Activated naive CD4-positive, alpha-beta T cell treated with anti-CD3 and anti-CD28 coated beads for 36 hours (primary cell): Measurements from ENCODE around the gene NRXN3. TPM values are rescaled to one million over a fixed set of nuclear protein-coding genes. Genes with fewer than 3 reads are reported as not detected.

Source experiments
- CTCF ChIA-PET: fragments of 350-600 bp; sonication (Branson Sonifier 250); formaldehyde crosslinking; loops from one replicate; lab custom pipeline; 2021; ENCODE audit warnings: antibody characterized with exemption; lab: Charles Lee
- DNase-seq: peaks from one replicate; pipeline ENCODE4 v3.0.0-alpha.2; 2020
- H3K27ac Mint-ChIP-seq: one replicate; pipeline ENCODE4 v1.8.0; 2021; ENCODE audit warnings: mild to moderate bottlenecking, mixed read lengths
- H3K27me3 Mint-ChIP-seq: one replicate; pipeline ENCODE4 v1.8.0; 2021; ENCODE audit warnings: low read depth, mixed read lengths
- H3K36me3 Mint-ChIP-seq: one replicate; pipeline ENCODE4 v1.8.0; 2021; ENCODE audit warnings: low read depth, mixed read lengths
- H3K4me1 Mint-ChIP-seq: one replicate; pipeline ENCODE4 v1.8.0; 2021; ENCODE audit warnings: low read depth, mixed read lengths
- H3K4me3 Mint-ChIP-seq: one replicate; pipeline ENCODE4 v1.8.0; 2021; ENCODE audit warnings: mild to moderate bottlenecking, moderate library complexity, mixed read lengths
- H3K9me3 Mint-ChIP-seq: one replicate; pipeline ENCODE4 v1.8.0; 2021; ENCODE audit warnings: mixed read lengths
- intact Hi-C: fragments of 100-400 bp; cut with micrococcal nuclease; formaldehyde crosslinking; loops from one replicate; pipeline ENCODE4 v1.15.1; 2023
- total RNA-seq, 2 experiments: library from RNA; stranded (reverse); gene quantifications; one replicate each; pipeline ENCODE4 v1.2.3, GENCODE V29; 2021

NRXN3 gene
- total RNA-seq, 2 experiments from 2014 or later, result not detected

- no peaks in the 10 kb centered on the region for H3K9me3 Mint-ChIP-seq
- no peaks in the 10 kb centered on the region for H3K27me3 Mint-ChIP-seq
- no peak overlapping the region for H3K27ac Mint-ChIP-seq
- H3K4me1 Mint-ChIP-seq, result no peaks in the 10 kb centered on the region
- CTCF ChIA-PET, result no interaction called here
- H3K36me3 Mint-ChIP-seq, result no peaks in the 10 kb centered on the region
- H3K4me3 Mint-ChIP-seq, result no peak overlapping the region
- DNase-seq, result no peak
- intact Hi-C loops, result no loop called here
Measured at GRCh38 chr14:78666336-78667056, 496.3 kb downstream of the NRXN3 start.

- H3K36me3 Mint-ChIP-seq, result no peaks in the 10 kb centered on the region
- intact Hi-C loops, result no loop called here
- no peak overlapping the region for H3K27ac Mint-ChIP-seq
- CTCF ChIA-PET, result no interaction called here
- no peaks in the 10 kb centered on the region for H3K9me3 Mint-ChIP-seq
- no peak overlapping the region for H3K4me3 Mint-ChIP-seq
- H3K27me3 Mint-ChIP-seq, result no peaks in the 10 kb centered on the region
- no peak for DNase-seq
- no peaks in the 10 kb centered on the region for H3K4me1 Mint-ChIP-seq
Measured at GRCh38 chr14:78667141-78667540, 497.0 kb downstream of the NRXN3 start.

- no peaks in the 10 kb centered on the region for H3K27me3 Mint-ChIP-seq
- no peaks in the 10 kb centered on the region for H3K4me1 Mint-ChIP-seq
- H3K27ac Mint-ChIP-seq, result no peak overlapping the region
- H3K9me3 Mint-ChIP-seq, result no peaks in the 10 kb centered on the region
- intact Hi-C loops, result no loop called here
- no peak for DNase-seq
- CTCF ChIA-PET, result no interaction called here
- H3K4me3 Mint-ChIP-seq, result no peak overlapping the region
- no peaks in the 10 kb centered on the region for H3K36me3 Mint-ChIP-seq
Measured at GRCh38 chr14:78673845-78674244, 503.7 kb downstream of the NRXN3 start.

GRCh38 chr14:78674820-78675219, 504.6 kb downstream of the NRXN3 start:
- no peak for DNase-seq
- H3K4me1 Mint-ChIP-seq, result no peaks in the 10 kb centered on the region
- no peaks in the 10 kb centered on the region for H3K27me3 Mint-ChIP-seq
- H3K4me3 Mint-ChIP-seq, result no peak overlapping the region
- intact Hi-C loops, result no loop called here
- CTCF ChIA-PET, result no interaction called here
- H3K27ac Mint-ChIP-seq, result no peak overlapping the region
- H3K36me3 Mint-ChIP-seq, result no peaks in the 10 kb centered on the region
- no peaks in the 10 kb centered on the region for H3K9me3 Mint-ChIP-seq

- H3K4me1 Mint-ChIP-seq, result no peaks in the 10 kb centered on the region
- H3K9me3 Mint-ChIP-seq, result peaks cover 2% of the 10 kb centered on the region
- intact Hi-C loops, result no loop called here
- CTCF ChIA-PET, result no interaction called here
- no peak for DNase-seq
- H3K27me3 Mint-ChIP-seq, result peaks cover 2% of the 10 kb centered on the region
- H3K4me3 Mint-ChIP-seq, result no peak overlapping the region
- no peak overlapping the region for H3K27ac Mint-ChIP-seq
- H3K36me3 Mint-ChIP-seq, result no peaks in the 10 kb centered on the region
Measured at GRCh38 chr14:78683206-78683605, 513.0 kb downstream of the NRXN3 start.

GRCh38 chr14:78683981-78684380, 513.8 kb downstream of the NRXN3 start:
- H3K4me3 Mint-ChIP-seq, result no peak overlapping the region
- peaks cover 2% of the 10 kb centered on the region for H3K27me3 Mint-ChIP-seq
- intact Hi-C loops, result no loop called here
- no peak for DNase-seq
- H3K9me3 Mint-ChIP-seq, result peaks cover 2% of the 10 kb centered on the region
- no peaks in the 10 kb centered on the region for H3K4me1 Mint-ChIP-seq
- CTCF ChIA-PET, result no interaction called here
- H3K27ac Mint-ChIP-seq, result no peak overlapping the region
- no peaks in the 10 kb centered on the region for H3K36me3 Mint-ChIP-seq

GRCh38 chr14:78688503-78688902, 518.3 kb downstream of the NRXN3 start:
- Mint-ChIP-seq H3K27me3 (peaks cover 2% of the 10 kb centered on the region), H3K4me3 (no peak overlapping the region), H3K4me1 (no peaks in the 10 kb centered on the region), H3K27ac (no peak overlapping the region), H3K9me3 (peaks cover 2% of the 10 kb centered on the region), H3K36me3 (no peaks in the 10 kb centered on the region)
- intact Hi-C loops, result no loop called here
- no peak for DNase-seq
- CTCF ChIA-PET, result no interaction called here

- Mint-ChIP-seq H3K36me3 (no peaks in the 10 kb centered on the region), H3K4me3 (no peak overlapping the region), H3K27me3 (no peaks in the 10 kb centered on the region), H3K9me3 (peaks cover 2% of the 10 kb centered on the region), H3K27ac (no peak overlapping the region), H3K4me1 (no peaks in the 10 kb centered on the region)
- no peak for DNase-seq
- CTCF ChIA-PET, result no interaction called here
- intact Hi-C loops, result no loop called here
Measured at GRCh38 chr14:78690836-78691235, 520.7 kb downstream of the NRXN3 start.

- intact Hi-C loops, result loop anchor here (2.0 to 5.0 kb wide), 3 partner anchors 130 to 835 kb away; no protein-coding TSS in a partner anchor
Measured at GRCh38 chr14:78697341-78697740, 527.2 kb downstream of the NRXN3 start.

GRCh38 chr14:78698991-78699390, 528.8 kb downstream of the NRXN3 start:
- Mint-ChIP-seq H3K4me3 (no peak overlapping the region), H3K36me3 (no peaks in the 10 kb centered on the region), H3K27me3 (no peaks in the 10 kb centered on the region), H3K4me1 (no peaks in the 10 kb centered on the region), H3K27ac (no peak overlapping the region), H3K9me3 (no peaks in the 10 kb centered on the region)
- DNase-seq, result no peak
- CTCF ChIA-PET, result interaction anchor here (1.0 kb wide), 1 partner anchor 14 kb away, joined by 4 read pairs; no protein-coding TSS in a partner anchor
- intact Hi-C loops, result loop anchor here (5.0 kb wide), 2 partner anchors 132 to 837 kb away; no protein-coding TSS in a partner anchor

More at GRCh38 chr14:78697341-78697740, 527.2 kb downstream of the NRXN3 start:
- Mint-ChIP-seq H3K4me1 (no peaks in the 10 kb centered on the region), H3K27me3 (no peaks in the 10 kb centered on the region), H3K36me3 (no peaks in the 10 kb centered on the region), H3K4me3 (no peak overlapping the region), H3K27ac (no peak overlapping the region), H3K9me3 (no peaks in the 10 kb centered on the region)
- CTCF ChIA-PET, result no interaction called here
- DNase-seq, result no peak

- peaks cover 3% of the 10 kb centered on the region for H3K27me3 Mint-ChIP-seq
- H3K36me3 Mint-ChIP-seq, result no peaks in the 10 kb centered on the region
- no peak overlapping the region for H3K4me3 Mint-ChIP-seq
- CTCF ChIA-PET, result no interaction called here
- no peaks in the 10 kb centered on the region for H3K9me3 Mint-ChIP-seq
- intact Hi-C loops, result no loop called here
- no peak overlapping the region for H3K27ac Mint-ChIP-seq
- DNase-seq, result no peak
- no peaks in the 10 kb centered on the region for H3K4me1 Mint-ChIP-seq
Measured at GRCh38 chr14:78700236-78700635, 530.1 kb downstream of the NRXN3 start.

GRCh38 chr14:78701246-78701645, 531.1 kb downstream of the NRXN3 start:
- H3K27me3 Mint-ChIP-seq, result peaks cover 3% of the 10 kb centered on the region
- CTCF ChIA-PET, result no interaction called here
- intact Hi-C loops, result no loop called here
- H3K9me3 Mint-ChIP-seq, result no peaks in the 10 kb centered on the region
- H3K4me3 Mint-ChIP-seq, result no peak overlapping the region
- H3K27ac Mint-ChIP-seq, result no peak overlapping the region
- no peaks in the 10 kb centered on the region for H3K36me3 Mint-ChIP-seq
- DNase-seq, result no peak
- no peaks in the 10 kb centered on the region for H3K4me1 Mint-ChIP-seq

GRCh38 chr14:78704965-78705364, 534.8 kb downstream of the NRXN3 start:
- no peak overlapping the region for H3K27ac Mint-ChIP-seq
- H3K4me3 Mint-ChIP-seq, result no peak overlapping the region
- intact Hi-C loops, result no loop called here
- peaks cover 7% of the 10 kb centered on the region for H3K27me3 Mint-ChIP-seq
- DNase-seq, result no peak
- H3K9me3 Mint-ChIP-seq, result no peaks in the 10 kb centered on the region
- CTCF ChIA-PET, result no interaction called here
- H3K4me1 Mint-ChIP-seq, result no peaks in the 10 kb centered on the region
- no peaks in the 10 kb centered on the region for H3K36me3 Mint-ChIP-seq
